Liver (tissue), 9 donors: Measurements from ENCODE around the gene VAMP7. TPM values are rescaled to one million over a fixed set of nuclear protein-coding genes. Genes with fewer than 3 reads are reported as not detected.
"Not testable (repeated sequence)": the region's sequence is repeated elsewhere in the genome, so short reads cannot be mapped to it uniquely, and the experiment has no call there.

Experiments used
- DNase-seq: peaks from one replicate; pipeline ENCODE4 v3.0.0-alpha.2; 2017; ENCODE audit warnings: low spot score
- H3K27ac ChIP-seq, 2 donors: one replicate each; pipeline ENCODE4 v1.7.0; 2013; ENCODE audit warnings: inconsistent platforms in 2 of 2, low read length in 2 of 2, control low read depth in 1 of 2, low read depth in 1 of 2, mild to moderate bottlenecking in 1 of 2
- H3K27me3 ChIP-seq, 4 donors: one replicate each; pipeline versions ENCODE4 v1.6.1 to v1.7.0; 2013; ENCODE audit warnings: low read length in 3 of 4, inconsistent platforms in 1 of 4, mild to moderate bottlenecking in 1 of 4, moderate library complexity in 1 of 4; ENCODE audit not compliant: control insufficient read depth in 4 of 4, insufficient read depth in 4 of 4
- H3K36me3 ChIP-seq, 4 donors: one replicate each; pipeline versions ENCODE4 v1.6.1 to v1.7.0; 2013; ENCODE audit warnings: low read length in 3 of 4, mild to moderate bottlenecking in 3 of 4, low read depth in 1 of 4, moderate library complexity in 1 of 4; ENCODE audit not compliant: control insufficient read depth in 4 of 4, insufficient read depth in 3 of 4
- H3K4me1 ChIP-seq, 4 donors: one replicate each; pipeline versions ENCODE4 v1.6.1 to v1.7.0; 2013; ENCODE audit warnings: low read length in 3 of 4, mild to moderate bottlenecking in 3 of 4, moderate library complexity in 1 of 4; ENCODE audit not compliant: control insufficient read depth in 4 of 4, insufficient read depth in 4 of 4
- H3K4me3 ChIP-seq, 3 donors: one replicate each; pipeline versions ENCODE4 v1.6.1 to v1.7.0; 2013; ENCODE audit warnings: low read length in 3 of 3, control low read depth in 1 of 3, low read depth in 1 of 3, mild to moderate bottlenecking in 1 of 3
- H3K9ac ChIP-seq, 2 donors: one replicate each; pipeline ENCODE4 v1.7.0; 2013; ENCODE audit warnings: low read length in 2 of 2, mild to moderate bottlenecking in 2 of 2, moderate library complexity in 2 of 2, control low read depth in 1 of 2, low read depth in 1 of 2
- H3K9me3 ChIP-seq, 4 donors: one replicate each; pipeline versions ENCODE4 v1.6.1 to v1.7.0; 2013; ENCODE audit warnings: low read length in 3 of 4; ENCODE audit not compliant: control insufficient read depth in 4 of 4
- EGR1 ChIP-seq, 2 donors: IDR thresholded peaks; 2 replicates each; pipeline ENCODE4 v1.6.1; 2016 to 2018; ENCODE audit warnings: antibody characterized with exemption in 2 of 2, low read depth in 2 of 2
- FOXA1 ChIP-seq: IDR thresholded peaks from 2 replicates; pipeline ENCODE4 v1.6.1; 2016; ENCODE audit warnings: antibody characterized with exemption
- FOXA2 ChIP-seq: IDR thresholded peaks from 2 replicates; pipeline ENCODE4 v1.6.1; 2016; ENCODE audit warnings: antibody characterized with exemption
- GABPA ChIP-seq, 2 donors: IDR thresholded peaks in 1 of 2; conservative IDR thresholded peaks in 1 of 2; 2 replicates each; pipeline ENCODE4 v1.6.1; 2016; ENCODE audit warnings: antibody characterized with exemption in 2 of 2, mild to moderate bottlenecking in 1 of 2, moderate library complexity in 1 of 2
- HNF4A ChIP-seq, 2 donors: conservative IDR thresholded peaks; 2 replicates each; pipeline ENCODE4 v1.6.1; 2016; ENCODE audit warnings: antibody characterized with exemption in 2 of 2, mild to moderate bottlenecking in 2 of 2
- HNF4G ChIP-seq: IDR thresholded peaks from 2 replicates; pipeline ENCODE4 v1.6.1; 2016; ENCODE audit warnings: antibody characterized with exemption
- JUND ChIP-seq, 2 donors: IDR thresholded peaks; 2 replicates each; pipeline ENCODE4 v1.6.1; 2016; ENCODE audit warnings: antibody characterized with exemption in 2 of 2
- NR2F2 ChIP-seq: IDR thresholded peaks from 2 replicates; pipeline ENCODE4 v1.6.1; 2016; ENCODE audit warnings: antibody characterized with exemption
- RAD21 ChIP-seq, 2 donors: IDR thresholded peaks; 2 replicates each; pipeline ENCODE4 v1.6.1; 2016; ENCODE audit warnings: antibody characterized with exemption in 2 of 2, mild to moderate bottlenecking in 2 of 2
- RXRA ChIP-seq, 2 donors: IDR thresholded peaks; 2 replicates each; pipeline ENCODE4 v1.6.1; 2017 to 2018; ENCODE audit warnings: antibody characterized with exemption in 2 of 2, mild to moderate bottlenecking in 1 of 2
- SP1 ChIP-seq: IDR thresholded peaks from 2 replicates; pipeline ENCODE4 v1.6.1; 2018; ENCODE audit warnings: antibody characterized with exemption, mild to moderate bottlenecking
- TAF1 ChIP-seq: conservative IDR thresholded peaks from 2 replicates; pipeline ENCODE4 v1.6.1; 2016; ENCODE audit warnings: antibody characterized with exemption, mild to moderate bottlenecking
- YY1 ChIP-seq: IDR thresholded peaks from 2 replicates; pipeline ENCODE4 v1.6.1; 2016; ENCODE audit warnings: antibody characterized with exemption, mild to moderate bottlenecking
- WGBS: extraction: QIAGEN DNeasy Blood & Tissue Kit; methylation state at CpG from one replicate; pipeline ENCODE4 v1.1.7; 2013; 5-methylcytosine and 5-hydroxymethylcytosine counted together
- polyA plus RNA-seq, 2 donors: library from polyadenylated mRNA; stranded (reverse) in 1 of 2; unstranded in 1 of 2; fragments of 200-250 nt in 1 of 2; fragments of >200 nt in 1 of 2; fragmentation: Nextera tagmentation in 1 of 2; extraction: Ambion mirVana in 1 of 2; gene quantifications; one replicate each; pipeline versions ENCODE4 v1.2.1 to v1.2.3, GENCODE V29; 2013 to 2015
- total RNA-seq, 2 donors: library from RNA; depleted of rRNA; stranded (reverse); fragments of >200 nt; gene quantifications; one replicate each; pipeline ENCODE4 v1.2.3, GENCODE V29; 2014
- TF ChIP-seq, protein P1 (sequence below): fragments of 150-350 bp; IDR thresholded peaks from 2 replicates; pipeline ENCODE4 v1.5.1; 2017; ENCODE audit warnings: improper control_type of control experiment, low read depth, low read length; ENCODE audit not compliant: missing input control
- TF ChIP-seq, protein P2 (sequence below): IDR thresholded peaks from 2 replicates; pipeline ENCODE4 v1.6.1; 2016; ENCODE audit warnings: antibody characterized with exemption, mild to moderate bottlenecking
- TF ChIP-seq, protein P3 (sequence below): IDR thresholded peaks from 2 replicates; pipeline ENCODE4 v1.6.1; 2016; ENCODE audit warnings: antibody characterized with exemption
- TF ChIP-seq, protein P4 (sequence below): IDR thresholded peaks from 2 replicates; pipeline ENCODE4 v1.6.1; 2016; ENCODE audit warnings: antibody characterized with exemption
- donor health status: healthy.
- donor health status: healthy.
- donor health status: healthy.
- donor health status: healthy.
- donor health status: healthy.

The VAMP7 gene
- total and polyA plus RNA-seq, 4 donors: 18.3 to 28.8 (median 22.9) TPM

DNA sequence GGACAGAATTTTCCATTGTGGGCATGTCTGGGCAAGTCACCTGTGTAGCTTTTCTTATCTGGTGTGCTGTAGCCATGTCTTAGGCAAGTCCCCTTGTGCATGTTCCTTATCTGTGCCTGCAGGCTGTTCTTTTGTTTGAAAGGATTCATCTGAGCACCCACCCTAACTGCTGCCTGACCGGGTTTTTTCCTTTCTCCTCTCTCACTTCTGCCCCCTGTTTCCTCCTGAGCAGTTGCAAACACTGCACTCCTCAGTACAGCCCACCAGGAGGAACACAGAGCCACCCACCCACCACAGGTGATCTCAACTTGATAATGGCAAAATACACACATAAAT is 87.1 kb downstream of the VAMP7 start:
- 39% methylated on average over 1 of the region's 1 CpG for WGBS
- Histone ChIP-seq H3K36me3 (no peaks in the 10 kb centered on the region), H3K4me3 (no peak overlapping the region), H3K4me1 (no peaks in the 10 kb centered on the region), H3K9me3 (peaks cover 0 to 2% (median 0%) of the 10 kb centered on the region in 4 donors), H3K27me3 (no peaks in the 10 kb centered on the region), H3K27ac (no peak overlapping the region), H3K9ac (no peak overlapping the region)
- TF ChIP-seq, protein P1, sequence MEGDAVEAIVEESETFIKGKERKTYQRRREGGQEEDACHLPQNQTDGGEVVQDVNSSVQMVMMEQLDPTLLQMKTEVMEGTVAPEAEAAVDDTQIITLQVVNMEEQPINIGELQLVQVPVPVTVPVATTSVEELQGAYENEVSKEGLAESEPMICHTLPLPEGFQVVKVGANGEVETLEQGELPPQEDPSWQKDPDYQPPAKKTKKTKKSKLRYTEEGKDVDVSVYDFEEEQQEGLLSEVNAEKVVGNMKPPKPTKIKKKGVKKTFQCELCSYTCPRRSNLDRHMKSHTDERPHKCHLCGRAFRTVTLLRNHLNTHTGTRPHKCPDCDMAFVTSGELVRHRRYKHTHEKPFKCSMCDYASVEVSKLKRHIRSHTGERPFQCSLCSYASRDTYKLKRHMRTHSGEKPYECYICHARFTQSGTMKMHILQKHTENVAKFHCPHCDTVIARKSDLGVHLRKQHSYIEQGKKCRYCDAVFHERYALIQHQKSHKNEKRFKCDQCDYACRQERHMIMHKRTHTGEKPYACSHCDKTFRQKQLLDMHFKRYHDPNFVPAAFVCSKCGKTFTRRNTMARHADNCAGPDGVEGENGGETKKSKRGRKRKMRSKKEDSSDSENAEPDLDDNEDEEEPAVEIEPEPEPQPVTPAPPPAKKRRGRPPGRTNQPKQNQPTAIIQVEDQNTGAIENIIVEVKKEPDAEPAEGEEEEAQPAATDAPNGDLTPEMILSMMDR: no peak
- no peak for TF ChIP-seq RXRA (IDR thresholded peaks at IDR 0.05)
- TF ChIP-seq YY1: no peak
- no peak for TF ChIP-seq HNF4G
- no peak for TF ChIP-seq TAF1
- TF ChIP-seq FOXA1: no peak
- no peak for TF ChIP-seq GABPA (IDR thresholded peaks at IDR 0.05 in 1 of 2, conservative IDR thresholded peaks at IDR 0.05 in 1 of 2)
- TF ChIP-seq NR2F2: no peak
- TF ChIP-seq, protein P2, sequence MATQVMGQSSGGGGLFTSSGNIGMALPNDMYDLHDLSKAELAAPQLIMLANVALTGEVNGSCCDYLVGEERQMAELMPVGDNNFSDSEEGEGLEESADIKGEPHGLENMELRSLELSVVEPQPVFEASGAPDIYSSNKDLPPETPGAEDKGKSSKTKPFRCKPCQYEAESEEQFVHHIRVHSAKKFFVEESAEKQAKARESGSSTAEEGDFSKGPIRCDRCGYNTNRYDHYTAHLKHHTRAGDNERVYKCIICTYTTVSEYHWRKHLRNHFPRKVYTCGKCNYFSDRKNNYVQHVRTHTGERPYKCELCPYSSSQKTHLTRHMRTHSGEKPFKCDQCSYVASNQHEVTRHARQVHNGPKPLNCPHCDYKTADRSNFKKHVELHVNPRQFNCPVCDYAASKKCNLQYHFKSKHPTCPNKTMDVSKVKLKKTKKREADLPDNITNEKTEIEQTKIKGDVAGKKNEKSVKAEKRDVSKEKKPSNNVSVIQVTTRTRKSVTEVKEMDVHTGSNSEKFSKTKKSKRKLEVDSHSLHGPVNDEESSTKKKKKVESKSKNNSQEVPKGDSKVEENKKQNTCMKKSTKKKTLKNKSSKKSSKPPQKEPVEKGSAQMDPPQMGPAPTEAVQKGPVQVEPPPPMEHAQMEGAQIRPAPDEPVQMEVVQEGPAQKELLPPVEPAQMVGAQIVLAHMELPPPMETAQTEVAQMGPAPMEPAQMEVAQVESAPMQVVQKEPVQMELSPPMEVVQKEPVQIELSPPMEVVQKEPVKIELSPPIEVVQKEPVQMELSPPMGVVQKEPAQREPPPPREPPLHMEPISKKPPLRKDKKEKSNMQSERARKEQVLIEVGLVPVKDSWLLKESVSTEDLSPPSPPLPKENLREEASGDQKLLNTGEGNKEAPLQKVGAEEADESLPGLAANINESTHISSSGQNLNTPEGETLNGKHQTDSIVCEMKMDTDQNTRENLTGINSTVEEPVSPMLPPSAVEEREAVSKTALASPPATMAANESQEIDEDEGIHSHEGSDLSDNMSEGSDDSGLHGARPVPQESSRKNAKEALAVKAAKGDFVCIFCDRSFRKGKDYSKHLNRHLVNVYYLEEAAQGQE: no peak
- TF ChIP-seq RAD21 (IDR thresholded peaks at IDR 0.05): no peak
- TF ChIP-seq EGR1 (IDR thresholded peaks at IDR 0.05; ENCODE audit: low read depth in 2 of 2): no peak
- TF ChIP-seq FOXA2: no peak
- no peak for TF ChIP-seq SP1
- TF ChIP-seq, protein P3, sequence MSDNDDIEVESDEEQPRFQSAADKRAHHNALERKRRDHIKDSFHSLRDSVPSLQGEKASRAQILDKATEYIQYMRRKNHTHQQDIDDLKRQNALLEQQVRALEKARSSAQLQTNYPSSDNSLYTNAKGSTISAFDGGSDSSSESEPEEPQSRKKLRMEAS: no peak
- TF ChIP-seq, protein P4, sequence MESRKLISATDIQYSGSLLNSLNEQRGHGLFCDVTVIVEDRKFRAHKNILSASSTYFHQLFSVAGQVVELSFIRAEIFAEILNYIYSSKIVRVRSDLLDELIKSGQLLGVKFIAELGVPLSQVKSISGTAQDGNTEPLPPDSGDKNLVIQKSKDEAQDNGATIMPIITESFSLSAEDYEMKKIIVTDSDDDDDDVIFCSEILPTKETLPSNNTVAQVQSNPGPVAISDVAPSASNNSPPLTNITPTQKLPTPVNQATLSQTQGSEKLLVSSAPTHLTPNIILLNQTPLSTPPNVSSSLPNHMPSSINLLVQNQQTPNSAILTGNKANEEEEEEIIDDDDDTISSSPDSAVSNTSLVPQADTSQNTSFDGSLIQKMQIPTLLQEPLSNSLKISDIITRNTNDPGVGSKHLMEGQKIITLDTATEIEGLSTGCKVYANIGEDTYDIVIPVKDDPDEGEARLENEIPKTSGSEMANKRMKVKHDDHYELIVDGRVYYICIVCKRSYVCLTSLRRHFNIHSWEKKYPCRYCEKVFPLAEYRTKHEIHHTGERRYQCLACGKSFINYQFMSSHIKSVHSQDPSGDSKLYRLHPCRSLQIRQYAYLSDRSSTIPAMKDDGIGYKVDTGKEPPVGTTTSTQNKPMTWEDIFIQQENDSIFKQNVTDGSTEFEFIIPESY: no peak
- TF ChIP-seq HNF4A (conservative IDR thresholded peaks at IDR 0.05): no peak
- no peak for TF ChIP-seq JUND (IDR thresholded peaks at IDR 0.05)
- no peak for DNase-seq

DNA sequence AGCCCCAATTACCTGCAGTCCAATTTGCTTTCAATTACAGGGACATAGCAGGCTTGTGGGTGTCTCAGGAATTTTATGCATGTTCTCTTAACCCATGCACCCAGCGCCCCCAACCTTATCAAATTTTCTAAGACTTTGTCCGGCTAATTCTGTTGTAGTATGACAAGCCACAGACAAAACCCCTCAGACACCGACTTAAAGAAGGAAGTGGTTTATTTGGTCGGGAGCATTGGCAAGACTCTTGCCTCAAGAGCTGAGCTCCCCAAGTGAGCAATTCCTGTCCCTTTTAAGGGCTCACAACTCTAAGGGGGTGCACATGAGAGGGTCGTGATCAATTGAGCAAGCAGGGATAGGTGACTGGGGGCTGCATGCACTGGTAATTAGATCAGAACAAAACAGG is 87.6 kb downstream of the VAMP7 start:
- Histone ChIP-seq H3K36me3 (no peaks in the 10 kb centered on the region), H3K27ac (no peak overlapping the region), H3K27me3 (no peaks in the 10 kb centered on the region), H3K4me3 (no peak overlapping the region), H3K4me1 (no peaks in the 10 kb centered on the region), H3K9me3 (peaks cover 0 to 2% (median 0%) of the 10 kb centered on the region in 4 donors), H3K9ac (no peak overlapping the region)
- TF ChIP-seq HNF4G (no peak), GABPA (IDR thresholded peaks at IDR 0.05 in 1 of 2, conservative IDR thresholded peaks at IDR 0.05 in 1 of 2) (no peak)
- 34% methylated on average over 5 of the region's 5 CpGs for WGBS
- DNase-seq: no peak

DNA sequence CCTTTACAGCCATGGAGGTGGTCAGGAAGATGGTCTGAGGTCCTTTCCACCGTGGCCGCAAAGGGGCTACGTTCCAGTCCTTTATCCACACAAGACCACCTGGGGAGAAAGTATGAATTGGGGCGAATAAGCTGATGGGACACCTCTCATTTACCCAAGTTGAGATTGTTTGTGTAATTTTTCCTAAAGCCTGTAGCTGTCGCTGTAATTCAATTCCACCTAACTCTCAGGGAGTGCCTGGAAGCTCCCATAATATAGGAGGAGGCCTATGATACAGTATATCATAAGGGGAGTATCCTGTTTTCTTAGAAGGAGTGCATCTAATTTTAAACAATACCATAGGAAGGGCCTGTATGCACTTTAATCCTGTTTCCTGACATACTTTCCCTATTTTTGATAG is 90.5 kb downstream of the VAMP7 start:
- H3K9ac ChIP-seq, H3K9me3 ChIP-seq, H3K27me3 ChIP-seq, H3K4me1 ChIP-seq, H3K27ac ChIP-seq, DNase-seq, H3K36me3 ChIP-seq, H3K4me3 ChIP-seq: not testable (repeated sequence)
- WGBS: 61% methylated on average over 5 of the region's 5 CpGs

DNA sequence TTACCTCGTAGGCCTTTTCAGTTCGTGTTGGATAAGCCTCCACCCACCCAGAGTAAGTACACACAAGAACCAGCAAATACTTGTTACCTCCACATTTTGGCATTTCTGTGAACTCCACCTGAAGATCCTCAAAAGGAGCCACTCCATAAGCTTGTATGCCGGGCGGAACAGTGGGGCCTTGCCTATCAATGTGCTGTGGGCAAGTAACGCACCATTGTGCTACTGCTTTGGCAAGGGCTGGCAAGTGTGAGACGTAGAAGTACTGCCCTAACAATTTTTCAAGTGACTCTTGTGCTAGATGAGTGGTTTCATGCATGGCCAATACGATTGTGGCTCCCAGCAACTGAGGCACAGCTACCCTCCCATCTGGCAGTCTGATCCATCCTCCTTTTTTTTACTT is 91.1 kb downstream of the VAMP7 start:
- DNase-seq, H3K27me3 ChIP-seq, H3K9me3 ChIP-seq, H3K4me1 ChIP-seq, H3K36me3 ChIP-seq, H3K4me3 ChIP-seq, H3K9ac ChIP-seq, H3K27ac ChIP-seq: not testable (repeated sequence)
- 84% methylated on average over 7 of the region's 7 CpGs for WGBS
